Right ventricle myocardium superior (tissue), 1 donor: ENCODE data around the gene TAF3. TPM values are rescaled to one million over a fixed set of nuclear protein-coding genes. Genes with fewer than 3 reads are reported as not detected.

Experiments used
- ATAC-seq: fragments of 200-7000 bp; cut with Tn5 transposase; one replicate; pipeline ENCODE4 v1.9.1; 2020; ENCODE audit warnings: mild to moderate bottlenecking; ENCODE audit not compliant: poor library complexity
- DNase-seq: peaks from one replicate; pipeline ENCODE4 v3.0.0-alpha.2; 2020
- intact Hi-C: fragments of 100-400 bp; cut with DNase I; formaldehyde crosslinking; loops from one replicate; pipeline ENCODE4 v1.11.2; 2022
- total RNA-seq: library from RNA; stranded (reverse); fragmentation: NEBNext Ultra II Directional; extraction: Animal tissue kit (Norgen Biotek cat#: 25700); gene quantifications from one replicate; pipeline ENCODE4 v1.2.1, GENCODE V29; 2021
- donor health status: DM: no; HTN: yes; CAD: no; lungs with severe emphysema.

The TAF3 gene
- total RNA-seq, 1 donor from 2014 or later = 10.4 TPM

DNA sequence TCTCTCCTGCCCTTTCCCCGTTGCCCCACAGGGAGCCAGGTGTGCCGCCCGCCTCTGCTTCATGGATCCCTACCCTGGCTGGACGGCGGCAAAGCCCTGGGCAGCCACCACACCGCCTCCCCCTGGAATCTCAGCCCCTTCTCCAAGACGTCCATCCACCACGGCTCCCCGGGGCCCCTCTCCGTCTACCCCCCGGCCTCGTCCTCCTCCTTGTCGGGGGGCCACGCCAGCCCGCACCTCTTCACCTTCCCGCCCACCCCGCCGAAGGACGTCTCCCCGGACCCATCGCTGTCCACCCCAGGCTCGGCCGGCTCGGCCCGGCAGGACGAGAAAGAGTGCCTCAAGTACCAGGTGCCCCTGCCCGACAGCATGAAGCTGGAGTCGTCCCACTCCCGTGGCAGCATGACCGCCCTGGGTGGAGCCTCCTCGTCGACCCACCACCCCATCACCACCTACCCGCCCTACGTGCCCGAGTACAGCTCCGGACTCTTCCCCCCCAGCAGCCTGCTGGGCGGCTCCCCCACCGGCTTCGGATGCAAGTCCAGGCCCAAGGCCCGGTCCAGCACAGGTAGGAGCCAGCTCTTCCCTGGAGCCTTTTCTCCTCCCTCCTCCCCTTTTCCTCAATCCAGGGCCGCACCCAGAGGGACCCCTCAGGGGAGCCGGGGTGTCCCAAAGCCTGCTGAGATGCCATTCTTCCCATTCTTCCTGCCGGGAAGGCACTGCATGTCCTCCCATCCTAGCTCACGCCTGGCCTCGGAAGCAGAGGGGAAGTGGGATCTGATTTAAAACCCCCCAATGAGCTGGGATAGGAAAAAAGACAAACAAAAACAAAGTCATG, 240.2 kb downstream of the TAF3 start:
- intact Hi-C loops = no loop called here
- ATAC-seq (no peak), DNase-seq (no peak)

- no peak for ATAC-seq
- intact Hi-C loops = no loop called here
- DNase-seq = no peak
Measured at GRCh38 chr10:8059191-8059936, 241.1 kb downstream of the TAF3 start.

DNA sequence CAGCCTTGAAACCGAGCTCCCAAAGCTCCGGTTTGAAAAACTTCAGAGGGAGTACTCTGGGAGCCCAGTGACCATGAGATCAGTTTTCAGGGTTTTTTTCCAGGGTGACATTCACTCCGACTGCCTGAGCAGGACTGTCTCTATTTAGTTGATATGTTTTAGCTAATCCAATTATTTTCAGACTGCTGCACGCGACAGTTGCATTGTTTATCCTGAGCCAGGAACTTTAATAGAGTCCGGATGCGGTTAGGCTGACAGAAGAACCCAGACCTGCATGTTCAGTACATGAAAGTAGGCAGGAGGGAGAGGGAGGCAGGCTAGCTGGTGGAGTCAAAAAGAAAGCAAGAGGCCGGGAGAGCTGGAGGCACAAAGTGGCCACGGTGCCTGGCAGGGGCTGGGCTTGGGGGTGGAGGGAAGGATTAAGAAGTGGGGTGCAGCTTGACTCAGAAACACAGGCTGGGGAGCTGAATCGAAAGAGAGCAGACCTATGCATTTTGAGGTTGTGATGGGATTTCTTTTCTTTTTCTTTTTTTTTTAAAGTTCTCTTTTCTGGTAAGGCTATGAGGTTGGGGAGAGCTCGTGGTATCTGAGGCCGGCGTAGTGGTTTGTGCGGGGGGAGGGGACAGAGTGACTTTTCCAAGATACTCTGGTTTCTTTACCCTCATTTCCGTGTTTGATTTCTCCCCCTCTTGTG, 241.9 kb downstream of the TAF3 start:
- ATAC-seq = no peak
- DNase-seq = no peak
- intact Hi-C loops = no loop called here

GRCh38 chr10:8060704-8061121, 242.4 kb downstream of the TAF3 start:
- ATAC-seq (no peak), DNase-seq (no peak)
- intact Hi-C loops = no loop called here

DNA sequence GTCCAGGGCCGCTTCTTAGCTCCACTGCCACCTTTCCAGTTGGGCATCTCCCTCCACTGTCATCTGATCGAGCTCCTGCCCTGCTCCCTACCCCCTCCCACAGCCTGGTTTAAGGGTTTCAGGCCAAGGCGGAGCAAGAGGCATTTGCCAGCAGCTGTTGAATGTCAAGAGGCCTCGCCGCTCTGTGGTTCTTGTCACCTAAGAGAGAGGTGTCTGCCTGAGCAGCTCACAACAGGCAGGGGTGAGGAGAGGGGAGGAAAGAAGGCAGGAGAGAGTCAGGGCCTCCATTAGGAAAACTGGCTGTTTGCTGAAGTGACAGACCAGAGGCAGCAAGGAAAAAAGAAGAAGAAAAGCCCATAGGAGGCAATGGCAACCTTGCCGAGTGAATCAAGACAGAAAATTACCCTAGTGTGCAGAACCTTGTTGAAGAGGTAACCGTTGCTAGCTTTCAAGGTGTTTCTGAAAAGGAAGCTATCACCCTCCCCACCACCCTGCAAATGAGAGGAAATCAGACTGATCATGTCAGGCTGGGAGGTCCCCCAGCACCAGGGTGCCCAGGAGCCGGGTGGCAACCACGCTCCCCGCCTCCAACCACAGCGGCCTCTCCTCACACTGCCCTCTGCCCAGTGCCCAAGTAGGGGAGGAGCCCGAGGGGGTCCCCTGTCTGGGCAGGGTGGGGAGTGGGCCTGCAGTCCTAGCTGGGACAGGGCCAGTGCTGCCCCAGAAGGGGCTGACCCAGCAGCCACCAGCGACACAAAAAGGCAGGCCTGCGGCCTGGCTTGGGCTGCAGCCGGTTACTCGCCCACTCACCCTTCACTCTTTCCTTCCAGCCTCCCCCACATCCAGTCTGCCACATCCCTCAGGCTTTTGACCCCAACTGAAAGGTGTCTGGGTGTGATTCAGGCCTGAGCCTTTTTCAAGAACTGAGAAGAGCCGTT, 243.2 kb downstream of the TAF3 start:
- ATAC-seq (no peak), DNase-seq (no peak)
- intact Hi-C loops = no loop called here

DNA sequence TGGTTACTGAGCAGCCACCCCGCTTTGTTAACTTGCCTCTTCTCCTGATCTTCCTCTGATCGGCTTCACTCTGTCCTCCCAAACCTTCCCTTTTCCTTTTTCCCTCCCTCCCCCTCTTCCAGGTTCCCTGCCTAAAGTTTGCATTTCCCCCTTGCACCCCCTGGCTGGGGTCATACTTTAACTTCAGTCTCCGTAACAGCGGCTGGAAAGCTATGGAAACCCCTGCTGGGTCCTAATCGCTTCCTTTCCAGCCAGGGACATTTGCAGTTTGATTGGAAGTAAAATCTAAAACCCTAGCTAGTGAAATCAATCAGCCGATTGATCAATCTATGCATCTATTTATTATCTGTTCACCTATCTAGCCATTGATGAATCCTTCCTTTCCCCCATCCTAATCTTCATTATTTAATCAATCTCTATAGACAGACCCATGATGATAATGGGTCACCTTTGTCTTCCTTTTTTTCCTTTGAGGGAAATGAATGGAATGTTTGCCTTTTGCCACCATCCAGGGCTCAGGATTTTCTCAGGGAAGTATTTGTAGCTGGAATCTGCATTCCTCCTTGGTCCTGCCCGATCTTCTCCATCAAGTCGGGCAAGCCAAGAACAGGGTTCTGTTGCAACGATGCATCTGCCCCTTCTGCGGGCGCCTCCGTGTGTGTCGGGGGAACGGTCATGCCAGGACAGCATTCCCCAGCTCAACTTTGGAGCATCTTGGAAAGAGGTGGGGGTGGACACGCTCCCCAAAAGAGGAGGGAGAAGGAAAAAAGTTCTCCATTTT, 245.0 kb downstream of the TAF3 start:
- ATAC-seq (no peak), DNase-seq (no peak)
- intact Hi-C loops = no loop called here

DNA sequence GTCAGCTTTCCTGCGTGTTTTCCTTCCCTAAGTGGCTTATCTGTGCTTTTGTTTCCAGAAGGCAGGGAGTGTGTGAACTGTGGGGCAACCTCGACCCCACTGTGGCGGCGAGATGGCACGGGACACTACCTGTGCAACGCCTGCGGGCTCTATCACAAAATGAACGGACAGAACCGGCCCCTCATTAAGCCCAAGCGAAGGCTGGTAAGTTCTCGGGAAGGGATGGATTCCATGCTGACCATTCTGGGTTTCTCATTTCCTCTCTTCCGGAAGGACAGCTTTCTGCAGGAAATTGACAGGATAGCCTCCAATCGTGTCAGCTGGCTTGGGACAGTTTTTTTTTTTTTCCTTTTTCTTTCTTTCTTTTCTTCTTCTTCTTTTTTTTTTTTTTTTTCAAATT, 245.6 kb downstream of the TAF3 start:
- DNase-seq (no peak), ATAC-seq (no peak)
- intact Hi-C loops = no loop called here

GRCh38 chr10:8064436-8064835, 246.1 kb downstream of the TAF3 start:
- ATAC-seq (no peak), DNase-seq (no peak)
- intact Hi-C loops = no loop called here

GRCh38 chr10:8065651-8066050, 247.3 kb downstream of the TAF3 start:
- ATAC-seq = no peak
- no peak for DNase-seq
- intact Hi-C loops = no loop called here

DNA sequence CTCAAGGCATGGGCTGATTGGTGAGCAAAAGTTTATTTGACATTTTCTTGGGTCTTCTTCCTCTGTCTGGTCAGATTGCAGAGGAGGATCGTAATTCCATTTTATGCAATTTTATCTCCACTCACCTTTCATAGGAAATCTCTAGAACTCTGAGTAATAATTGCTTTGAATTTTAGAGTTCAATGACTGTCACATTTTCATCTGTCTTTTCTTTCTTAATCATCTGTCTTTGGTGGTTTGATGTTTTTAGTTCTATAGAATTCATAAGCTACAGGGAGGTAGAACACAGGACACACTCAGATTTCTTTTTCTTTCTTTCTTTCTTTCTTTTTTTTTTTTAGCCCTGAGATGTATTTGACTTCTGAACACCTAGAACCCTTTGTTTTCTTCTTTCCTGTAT, 247.8 kb downstream of the TAF3 start:
- DNase-seq = no peak

More for the DNA sequence above, 247.8 kb downstream of the TAF3 start:
- intact Hi-C loops = no loop called here
- no peak for ATAC-seq

Other genes starting within 250 kb of the TAF3 start
- gene ITIH5, start 151.5 kb upstream of the TAF3 start, total RNA-seq = 8.5 TPM
- not detected for gene ITIH2, start 115.2 kb upstream of the TAF3 start, total RNA-seq
- 6.9 TPM for gene KIN, start 30.5 kb upstream of the TAF3 start, total RNA-seq
- 767 TPM for gene ATP5F1C, start 30.3 kb upstream of the TAF3 start, total RNA-seq
- gene GATA3, start 236.2 kb downstream of the TAF3 start, total RNA-seq = 0.83 TPM